Transverse colon (tissue), 4 donors: ENCODE measurements around the gene RGS7. TPM values are rescaled to one million over a fixed set of nuclear protein-coding genes. Genes with fewer than 3 reads are reported as not detected.
"Not testable (repeated sequence)": the region's sequence is repeated elsewhere in the genome, so short reads cannot be mapped to it uniquely, and the experiment has no call there.

Source experiments
- DNase-seq: peaks from one replicate; pipeline ENCODE4 v3.0.0-alpha.2; 2019
- H3K27ac ChIP-seq, 4 donors: fragments of 200-600 bp; sonication (generic); 2 replicates each; pipeline ENCODE4 v1.5.1; 2016 to 2018; ENCODE audit warnings: inconsistent platforms in 4 of 4
- H3K27me3 ChIP-seq: fragments of 200-600 bp; sonication (generic); 2 replicates; pipeline ENCODE4 v1.5.1; 2017; ENCODE audit warnings: inconsistent platforms
- H3K36me3 ChIP-seq, 4 donors: fragments of 200-600 bp; sonication (generic); 2 replicates each; pipeline ENCODE4 v1.5.1; 2017 to 2019; ENCODE audit warnings: inconsistent platforms in 4 of 4
- H3K4me1 ChIP-seq, 4 donors: fragments of 200-600 bp; sonication (generic); 2 replicates each; pipeline ENCODE4 v1.5.1; 2017 to 2020; ENCODE audit warnings: inconsistent platforms in 4 of 4
- H3K4me3 ChIP-seq, 4 donors: fragments of 200-600 bp; sonication (generic); 1 replicate in 1 of 4; 2 replicates in 3 of 4; pipeline versions ENCODE4 v1.5.1 to v1.6.1; 2017 to 2019; ENCODE audit warnings: inconsistent platforms in 4 of 4
- H3K9me3 ChIP-seq, 2 donors: fragments of 200-600 bp; sonication (generic); 2 replicates each; pipeline ENCODE4 v1.5.1; 2017 to 2019; ENCODE audit warnings: inconsistent platforms in 2 of 2
- CTCF ChIP-seq, 5 experiments: fragments of 200-600 bp in 3 of 5; fragments of 450-650 bp in 2 of 5; sonication (generic) in 3 of 5; IDR thresholded peaks; 1 replicate in 2 of 5; 2 replicates in 3 of 5; pipeline ENCODE4 v1.5.1; 2016 to 2017; ENCODE audit warnings: antibody characterized with exemption in 5 of 5, inconsistent platforms in 3 of 5, mild to moderate bottlenecking in 2 of 5, moderate library complexity in 1 of 5
- EP300 ChIP-seq: sonication (generic); formaldehyde crosslinking; IDR thresholded peaks from one replicate; pipeline ENCODE4 v1.6.1; 2017; ENCODE audit warnings: antibody characterized with exemption, low read depth
- POLR2A ChIP-seq: fragments of 450-650 bp; IDR thresholded peaks from one replicate; pipeline ENCODE4 v1.6.1; 2016; ENCODE audit warnings: antibody characterized with exemption, mild to moderate bottlenecking, moderate library complexity
- POLR2AphosphoS5 ChIP-seq, 3 donors: sonication (generic); formaldehyde crosslinking; IDR thresholded peaks; one replicate each; pipeline ENCODE4 v1.6.1; 2016; ENCODE audit warnings: antibody characterized with exemption in 3 of 3
- WGBS, 2 donors: methylation state at CpG; one replicate each; pipeline ENCODE4 v1.1.5; 2018; ENCODE audit warnings: low coverage in 1 of 2; 5-methylcytosine and 5-hydroxymethylcytosine counted together
- in situ Hi-C, 4 donors: fragments of 200-750 bp; cut with MboI; loops; one replicate each; pipeline versions ENCODE4 v1.15.0 to v1.15.1; 2017; ENCODE audit warnings: low sequenced_read_pairs in 3 of 4, low pct_ligation_motif_present in 1 of 4, low pct_unique_long_range_greater_than_20kb in 1 of 4
- intact Hi-C: fragments of 100-400 bp; cut with DNase I; formaldehyde crosslinking; loops from one replicate; pipeline ENCODE4 v1.15.1; 2023; ENCODE audit warnings: low total_unique reads
- total RNA-seq, 4 donors: library from RNA; depleted of rRNA; stranded (reverse); fragments of >200 nt; gene quantifications; one replicate each; pipeline ENCODE4 v1.1.0, GENCODE V29; 2016

RGS7 gene
- total RNA-seq, 4 donors from 2014 or later = 1.5 to 2.0 TPM; not detected in 2

- no peak for TF ChIP-seq CTCF (IDR thresholded peaks at IDR 0.05)
- TF ChIP-seq POLR2A = no peak
- TF ChIP-seq POLR2AphosphoS5 (IDR thresholded peaks at IDR 0.05) = no peak
- no peak for TF ChIP-seq EP300
- intact Hi-C loops (no loop called here), in situ Hi-C loops (no loop called here)
- H3K4me1 ChIP-seq = peaks cover 0 to 6% (median 2%) of the 10 kb centered on the region in 4 donors
- DNase-seq = no peak
- H3K4me3 ChIP-seq = no peak overlapping the region
- no peaks in the 10 kb centered on the region for H3K36me3 ChIP-seq
- no peak overlapping the region for H3K27ac ChIP-seq
- no peaks in the 10 kb centered on the region for H3K27me3 ChIP-seq
- 57 to 77% methylated on average over 1 to 2 of the region's 2 CpGs for WGBS, 2 donors
- H3K9me3 ChIP-seq = no peaks in the 10 kb centered on the region
Measured at GRCh38 chr1:240784776-240785175, 572.2 kb downstream of the RGS7 start.

- H3K9me3 ChIP-seq, H3K4me3 ChIP-seq, H3K4me1 ChIP-seq, H3K27me3 ChIP-seq, H3K27ac ChIP-seq, in situ Hi-C loops, H3K36me3 ChIP-seq, intact Hi-C loops: not testable (repeated sequence)
- 10 to 36% methylated on average over 4 to 7 of the region's 7 CpGs for WGBS, 2 donors
- TF ChIP-seq POLR2AphosphoS5 (IDR thresholded peaks at IDR 0.05) = peak in 1 of 3 donors; percentile 26
- peak; percentile 71 for DNase-seq
Measured at GRCh38 chr1:240783728-240784137, 573.3 kb downstream of the RGS7 start.

GRCh38 chr1:240776237-240776636 is 580.8 kb downstream of the RGS7 start:
- Histone ChIP-seq H3K9me3 (no peaks in the 10 kb centered on the region), H3K4me1 (no peaks in the 10 kb centered on the region), H3K27me3 (no peaks in the 10 kb centered on the region), H3K27ac (no peak overlapping the region), H3K36me3 (no peaks in the 10 kb centered on the region), H3K4me3 (no peak overlapping the region)
- no peak for TF ChIP-seq CTCF (IDR thresholded peaks at IDR 0.05)
- no peak for TF ChIP-seq EP300
- TF ChIP-seq POLR2AphosphoS5 (IDR thresholded peaks at IDR 0.05) = no peak
- no peak for TF ChIP-seq POLR2A
- 30 to 53% methylated on average over 2 of the region's 2 CpGs for WGBS, 2 donors
- in situ Hi-C loops = no loop called here
- peak; percentile 31 for DNase-seq
- intact Hi-C loops = no loop called here

- no peak for TF ChIP-seq EP300
- Histone ChIP-seq H3K27me3 (no peaks in the 10 kb centered on the region), H3K9me3 (no peaks in the 10 kb centered on the region), H3K27ac (no peak overlapping the region), H3K36me3 (no peaks in the 10 kb centered on the region), H3K4me1 (no peaks in the 10 kb centered on the region), H3K4me3 (no peak overlapping the region)
- no peak for DNase-seq
- intact Hi-C loops (no loop called here), in situ Hi-C loops (no loop called here)
- 77 to 79% methylated on average over 3 of the region's 3 CpGs for WGBS, 2 donors
Measured at GRCh38 chr1:240772131-240772530, 584.9 kb downstream of the RGS7 start.

GRCh38 chr1:240771450-240771849 is 585.6 kb downstream of the RGS7 start:
- H3K36me3 ChIP-seq = no peaks in the 10 kb centered on the region
- no peaks in the 10 kb centered on the region for H3K9me3 ChIP-seq
- WGBS, 2 donors = 89% methylated on average over 16 of the region's 16 CpGs; no CpG with 5 or more reads in 1 of the 2 donors
- intact Hi-C loops (no loop called here), in situ Hi-C loops (no loop called here)
- no peaks in the 10 kb centered on the region for H3K4me1 ChIP-seq
- DNase-seq = no peak
- no peak overlapping the region for H3K27ac ChIP-seq
- H3K4me3 ChIP-seq = no peak overlapping the region
- H3K27me3 ChIP-seq = no peaks in the 10 kb centered on the region
- TF ChIP-seq POLR2A (no peak), POLR2AphosphoS5 (IDR thresholded peaks at IDR 0.05) (no peak), CTCF (IDR thresholded peaks at IDR 0.05) (no peak), EP300 (no peak)
